Stimulated activated CD4-positive, alpha-beta T cell treated with anti-CD3 and anti-CD28 coated beads, Interleukin-1b, Interleukin-23, amount 100 ng/mL, for 24 hours (primary cell): ENCODE measurements around the gene RPS19BP1.
A peak's percentile ranks its signal among the peaks of the same experiment; 100 is the strongest.
"Not testable (repeated sequence)": the region's sequence is repeated elsewhere in the genome, so short reads cannot be mapped to it uniquely, and the experiment has no call there.

Source experiments
- DNase-seq, 4 experiments: peaks; one replicate each; pipeline ENCODE4 v3.0.0-alpha.2; 2020; ENCODE audit warnings: low read depth in 4 of 4, low spot score in 1 of 4

Gene RPS19BP1

GRCh38 chr22:39514373-39514973, 18.1 kb downstream of the RPS19BP1 start:
- no peak for DNase-seq

GRCh38 chr22:39513791-39514190, 18.8 kb downstream of the RPS19BP1 start:
- DNase-seq, result no peak

- no peak for DNase-seq
These were observed 20.5 kb downstream of the RPS19BP1 start for GRCh38 chr22:39512026-39512425.

GRCh38 chr22:39511226-39511625, 21.3 kb downstream of the RPS19BP1 start:
- DNase-seq, result no peak

- no peak for DNase-seq
These were observed 21.9 kb downstream of the RPS19BP1 start for GRCh38 chr22:39510529-39511149.

- no peak for DNase-seq
These were observed 24.2 kb downstream of the RPS19BP1 start for GRCh38 chr22:39508393-39508792.

- DNase-seq, result not testable (repeated sequence)
These were observed 25.5 kb downstream of the RPS19BP1 start for GRCh38 chr22:39507021-39507420.

GRCh38 chr22:39504071-39504470, 28.5 kb downstream of the RPS19BP1 start:
- DNase-seq, result no peak

- DNase-seq, result no peak
These were observed 28.9 kb downstream of the RPS19BP1 start for GRCh38 chr22:39503630-39504029.

GRCh38 chr22:39502789-39503409, 29.6 kb downstream of the RPS19BP1 start:
- no peak for DNase-seq

GRCh38 chr22:39502109-39502788, 30.3 kb downstream of the RPS19BP1 start, which contains the start of gene MIEF1:
Gene MIEF1 (plus strand): TSS chr22:39502290. CDS start chr22:39511295, 9,005 bp downstream.
- peak; percentile 79 to 94 (median 90) for DNase-seq

GRCh38 chr22:39501644-39502108, 30.9 kb downstream of the RPS19BP1 start:
- no peak for DNase-seq

- no peak for DNase-seq
These were observed 32.4 kb downstream of the RPS19BP1 start for GRCh38 chr22:39500101-39500500.

- no peak for DNase-seq
These were observed 33.7 kb downstream of the RPS19BP1 start for GRCh38 chr22:39498802-39499201.

- DNase-seq, result no peak
These were observed 34.2 kb downstream of the RPS19BP1 start for GRCh38 chr22:39498368-39498767.

- no peak for DNase-seq
These were observed 35.1 kb downstream of the RPS19BP1 start for GRCh38 chr22:39497429-39497828.

- DNase-seq, result peak in 2 of 4 experiments; percentile 43 to 48
These were observed 36.3 kb downstream of the RPS19BP1 start for GRCh38 chr22:39496131-39496838.

GRCh38 chr22:39494471-39495120, 38.0 kb downstream of the RPS19BP1 start:
- no peak for DNase-seq

- no peak for DNase-seq
These were observed 38.8 kb downstream of the RPS19BP1 start for GRCh38 chr22:39493759-39494158.

- DNase-seq, result no peak
These were observed 40.4 kb downstream of the RPS19BP1 start for GRCh38 chr22:39492186-39492585.

- DNase-seq, result no peak
These were observed 40.9 kb downstream of the RPS19BP1 start for GRCh38 chr22:39491696-39492095.
